GM12801 (cell line): ENCODE data around the gene MYBL2.

Experiments used
- CTCF ChIP-seq: IDR thresholded peaks from one replicate; pipeline ENCODE4 v1.5.1; 2011; ENCODE audit warnings: control low read depth; ENCODE audit not compliant: insufficient read length; ENCODE audit errors: extremely low read depth

MYBL2 gene

GRCh38 chr20:43666376-43667328, at the start of gene MYBL2:
Gene MYBL2, plus strand, starts transcription at chr20:43667114. Its CDS starts 170 bp downstream, at chr20:43667284.
- no peak for TF ChIP-seq CTCF

DNA sequence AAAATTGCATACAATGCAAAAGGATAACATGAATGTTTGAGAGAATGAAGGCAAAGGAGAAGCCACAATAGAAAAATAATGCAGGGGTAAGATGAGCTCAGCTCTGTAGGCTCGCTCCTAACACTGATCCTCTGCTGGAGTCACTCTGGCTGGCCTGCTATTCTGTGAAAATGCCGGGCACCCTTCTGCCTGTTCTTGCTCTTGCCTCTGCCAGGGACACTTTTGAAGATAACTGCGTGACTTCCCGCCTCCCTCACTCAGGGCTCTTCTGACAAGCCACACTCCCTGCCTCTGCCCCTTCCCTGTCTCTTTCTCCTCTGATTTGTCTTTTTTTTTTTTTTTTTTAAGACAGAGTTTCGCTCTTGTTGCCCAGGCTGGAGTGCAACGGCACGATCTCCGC, 35.3 kb upstream of the MYBL2 start:
- TF ChIP-seq CTCF, result no peak

GRCh38 chr20:43636429-43636828, 30.5 kb upstream of the MYBL2 start:
- no peak for TF ChIP-seq CTCF

- no peak for TF ChIP-seq CTCF
Observed at GRCh38 chr20:43642548-43642947, 24.4 kb upstream of the MYBL2 start.

- no peak for TF ChIP-seq CTCF
Observed at GRCh38 chr20:43650997-43651525, 15.9 kb upstream of the MYBL2 start.

- TF ChIP-seq CTCF, result no peak
Observed at GRCh38 chr20:43653966-43654365, 12.9 kb upstream of the MYBL2 start.

- no peak for TF ChIP-seq CTCF
Observed at GRCh38 chr20:43655937-43656336, 11.0 kb upstream of the MYBL2 start.
